Measurements from ENCODE around the gene ANGPTL3. TPM values are rescaled to one million over a fixed set of nuclear protein-coding genes. Genes with fewer than 3 reads are reported as not detected.
"Not testable (repeated sequence)": the region's sequence is repeated elsewhere in the genome, so short reads cannot be mapped to it uniquely, and the experiment has no call there.

Gene ANGPTL3, protein sequence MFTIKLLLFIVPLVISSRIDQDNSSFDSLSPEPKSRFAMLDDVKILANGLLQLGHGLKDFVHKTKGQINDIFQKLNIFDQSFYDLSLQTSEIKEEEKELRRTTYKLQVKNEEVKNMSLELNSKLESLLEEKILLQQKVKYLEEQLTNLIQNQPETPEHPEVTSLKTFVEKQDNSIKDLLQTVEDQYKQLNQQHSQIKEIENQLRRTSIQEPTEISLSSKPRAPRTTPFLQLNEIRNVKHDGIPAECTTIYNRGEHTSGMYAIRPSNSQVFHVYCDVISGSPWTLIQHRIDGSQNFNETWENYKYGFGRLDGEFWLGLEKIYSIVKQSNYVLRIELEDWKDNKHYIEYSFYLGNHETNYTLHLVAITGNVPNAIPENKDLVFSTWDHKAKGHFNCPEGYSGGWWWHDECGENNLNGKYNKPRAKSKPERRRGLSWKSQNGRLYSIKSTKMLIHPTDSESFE
- not detected in 2 replicates for total RNA-seq
- 0.94 TPM in 1 of 2 replicates, not detected in the other for polyA plus RNA-seq

DNA sequence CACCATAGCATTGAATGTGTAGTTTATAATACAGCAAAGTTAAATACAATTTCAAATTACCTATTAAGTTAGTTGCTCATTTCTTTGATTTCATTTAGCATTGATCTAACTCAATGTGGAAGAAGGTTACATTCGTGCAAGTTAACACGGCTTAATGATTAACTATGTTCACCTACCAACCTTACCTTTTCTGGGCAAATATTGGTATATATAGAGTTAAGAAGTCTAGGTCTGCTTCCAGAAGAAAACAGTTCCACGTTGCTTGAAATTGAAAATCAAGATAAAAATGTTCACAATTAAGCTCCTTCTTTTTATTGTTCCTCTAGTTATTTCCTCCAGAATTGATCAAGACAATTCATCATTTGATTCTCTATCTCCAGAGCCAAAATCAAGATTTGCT, at the start of gene ANGPTL3:
TSS of gene ANGPTL3 (plus strand) at position 240 of the 400 bp plus-strand sequence. CDS start at position 287, 47 bp downstream.
- TF ChIP-seq CTCF (IDR thresholded peaks at IDR 0.05; ENCODE audit: low read depth, low read length), result no peak
- no peaks in the 10 kb centered on the region for H3K36me3 ChIP-seq
- no peak within 1 kb of the TSS for H3K27ac ChIP-seq
- DNase-seq (ENCODE audit: low read depth in 1 of 2, low spot score in 1 of 2), result no peak
- no peaks in the 10 kb centered on the region for H3K4me1 ChIP-seq (ENCODE audit: low read depth)
- H3K4me3 ChIP-seq, result no peak within 1 kb of the TSS
- no peaks in the 10 kb centered on the region for H3K9me3 ChIP-seq (ENCODE audit: low read depth)
- no peaks in the 10 kb centered on the region for H3K27me3 ChIP-seq

DNA sequence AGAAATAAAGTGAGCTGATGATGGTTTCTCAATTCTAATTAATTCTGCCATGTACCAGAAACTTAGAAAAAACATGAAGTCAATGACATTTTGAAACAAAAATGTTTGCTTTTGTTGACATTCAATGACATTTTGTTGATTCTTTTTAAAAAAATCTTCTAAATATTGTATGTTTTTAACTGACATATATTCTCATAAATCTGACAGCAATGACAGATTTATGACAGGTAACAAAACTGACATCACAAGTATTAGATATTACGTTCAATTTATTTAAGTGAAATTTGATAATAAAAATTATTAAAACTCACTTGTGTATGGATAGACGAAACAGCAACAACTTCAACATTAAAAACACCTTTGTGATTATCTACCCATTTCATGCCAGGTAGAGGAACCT, 36.0 kb upstream of the ANGPTL3 start:
- Histone ChIP-seq H3K27ac (no peak overlapping the region), H3K36me3 (peaks cover 6% of the 10 kb centered on the region), H3K9me3 (ENCODE audit: low read depth) (no peaks in the 10 kb centered on the region), H3K27me3 (no peaks in the 10 kb centered on the region), H3K4me1 (ENCODE audit: low read depth) (peaks cover 7% of the 10 kb centered on the region), H3K4me3 (no peak overlapping the region)
- TF ChIP-seq CTCF (IDR thresholded peaks at IDR 0.05; ENCODE audit: low read depth, low read length), result no peak
- DNase-seq (ENCODE audit: low read depth in 1 of 2, low spot score in 1 of 2), result no peak

DNA sequence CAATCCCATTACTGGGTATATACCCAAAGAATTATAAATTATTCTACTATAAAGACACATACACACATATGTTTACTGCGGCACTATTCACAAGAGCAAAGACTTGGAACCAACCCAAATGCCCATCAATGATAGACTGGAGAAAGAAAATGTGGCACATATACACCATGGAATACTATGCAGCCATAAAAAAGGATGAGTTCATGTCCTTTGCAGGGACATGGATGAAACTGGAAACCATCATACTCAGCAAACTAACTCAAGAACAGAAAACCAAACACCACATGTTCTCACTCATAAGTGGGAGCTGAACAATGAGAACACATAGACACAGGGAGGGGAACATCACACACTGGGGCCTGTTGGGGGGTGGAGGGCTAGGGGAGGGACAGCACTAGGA, 30.1 kb upstream of the ANGPTL3 start:
- not testable (repeated sequence) for H3K36me3 ChIP-seq; DNase-seq (ENCODE audit: low read depth in 1 of 2, low spot score in 1 of 2)

GRCh38 chr1:62567926-62568325, 29.4 kb upstream of the ANGPTL3 start:
- DNase-seq (ENCODE audit: low read depth in 1 of 2, low spot score in 1 of 2), result peak in 1 of 2 donors; percentile 4
- H3K27ac ChIP-seq; H3K27me3 ChIP-seq; H3K4me1 ChIP-seq (ENCODE audit: low read depth); H3K9me3 ChIP-seq (ENCODE audit: low read depth); H3K36me3 ChIP-seq; H3K4me3 ChIP-seq: not testable (repeated sequence)

More for the DNA sequence above, 30.1 kb upstream of the ANGPTL3 start:
- H3K4me3 ChIP-seq; H3K9me3 ChIP-seq (ENCODE audit: low read depth); H3K27ac ChIP-seq; H3K4me1 ChIP-seq (ENCODE audit: low read depth); H3K27me3 ChIP-seq: not testable (repeated sequence)

DNA sequence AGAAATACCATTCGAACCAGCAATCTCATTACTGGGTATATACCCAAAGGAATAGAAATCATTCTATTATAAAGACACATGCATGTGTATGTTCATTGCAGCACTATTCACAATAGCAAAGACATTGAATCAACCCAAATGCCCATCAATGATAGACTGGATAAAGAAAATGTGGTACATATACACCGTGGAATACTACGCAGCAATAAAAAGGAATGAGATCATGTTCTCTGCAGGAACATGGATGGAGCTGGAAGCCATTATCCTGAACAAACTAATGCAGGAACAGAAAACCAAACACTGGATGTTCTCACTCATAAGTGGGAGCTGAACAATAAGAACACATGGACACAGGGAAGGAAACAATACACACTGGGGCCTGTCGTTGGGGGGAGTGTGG, 25.8 kb upstream of the ANGPTL3 start:
- H3K27me3 ChIP-seq; H3K4me3 ChIP-seq; H3K36me3 ChIP-seq; H3K9me3 ChIP-seq (ENCODE audit: low read depth); H3K4me1 ChIP-seq (ENCODE audit: low read depth); DNase-seq (ENCODE audit: low read depth in 1 of 2, low spot score in 1 of 2); H3K27ac ChIP-seq: not testable (repeated sequence)

DNA sequence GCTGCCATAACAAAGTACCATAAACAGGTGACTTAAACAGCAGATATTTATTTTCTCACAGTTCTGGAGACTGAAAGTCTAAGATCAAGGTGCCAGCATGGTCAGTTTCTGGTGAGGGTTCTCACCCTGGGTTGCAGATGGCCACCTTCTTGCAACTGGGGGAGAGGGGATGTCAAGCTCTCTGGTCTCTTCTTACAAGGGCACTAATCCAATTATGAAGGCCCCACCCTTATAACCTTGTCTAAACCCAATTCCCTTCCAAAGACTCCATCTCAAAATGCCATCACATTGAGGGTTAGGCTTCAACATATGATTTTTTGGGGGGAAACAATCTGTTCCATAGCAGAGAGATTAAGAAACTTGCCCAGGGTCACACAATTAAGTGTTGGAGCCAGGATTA, 24.8 kb upstream of the ANGPTL3 start:
- H3K27ac ChIP-seq, result no peak overlapping the region
- no peak for TF ChIP-seq CTCF (IDR thresholded peaks at IDR 0.05; ENCODE audit: low read depth, low read length)
- H3K4me1 ChIP-seq (ENCODE audit: low read depth), result no peaks in the 10 kb centered on the region
- no peaks in the 10 kb centered on the region for H3K9me3 ChIP-seq (ENCODE audit: low read depth)
- no peaks in the 10 kb centered on the region for H3K27me3 ChIP-seq
- H3K36me3 ChIP-seq, result peaks cover 15% of the 10 kb centered on the region
- no peak overlapping the region for H3K4me3 ChIP-seq
- no peak for DNase-seq (ENCODE audit: low read depth in 1 of 2, low spot score in 1 of 2)

DNA sequence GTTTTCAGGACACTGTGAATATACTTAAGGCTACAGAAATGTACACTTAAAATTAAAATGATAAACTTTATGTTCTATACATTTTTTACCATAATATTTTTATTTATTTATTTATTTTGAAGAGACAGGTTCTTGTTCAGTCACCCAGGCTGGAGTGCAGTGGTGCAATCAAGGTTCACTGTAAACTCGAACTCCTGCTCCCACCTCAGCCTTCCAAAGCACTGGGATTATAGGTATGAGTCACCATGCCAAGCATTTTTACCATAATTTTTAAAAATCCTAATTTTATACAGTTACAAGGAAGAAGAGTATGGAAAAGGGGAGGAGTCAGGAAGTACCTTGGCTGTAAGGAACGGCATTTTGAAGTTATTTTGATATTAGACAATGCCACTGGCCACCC, 23.6 kb upstream of the ANGPTL3 start:
- Histone ChIP-seq H3K4me1 (ENCODE audit: low read depth) (no peaks in the 10 kb centered on the region), H3K27ac (no peak overlapping the region), H3K4me3 (no peak overlapping the region), H3K36me3 (peaks cover 15% of the 10 kb centered on the region), H3K27me3 (no peaks in the 10 kb centered on the region), H3K9me3 (ENCODE audit: low read depth) (no peaks in the 10 kb centered on the region)
- TF ChIP-seq CTCF (IDR thresholded peaks at IDR 0.05; ENCODE audit: low read depth, low read length), result no peak
- DNase-seq (ENCODE audit: low read depth in 1 of 2, low spot score in 1 of 2), result no peak

All from cardiac muscle cell (in vitro differentiated cells and primary cell).